Stimulated activated CD8-positive, alpha-beta memory T cell treated with anti-CD3 and anti-CD28 coated beads, Interleukin-7, amount 100 ng/mL, for 4 hours (primary cell): ENCODE measurements around the gene SLC24A4.

Source experiments
- DNase-seq, 2 donors: peaks; one replicate each; pipeline ENCODE4 v3.0.0-alpha.2; 2020; ENCODE audit warnings: low read depth in 2 of 2

SLC24A4 gene, protein sequence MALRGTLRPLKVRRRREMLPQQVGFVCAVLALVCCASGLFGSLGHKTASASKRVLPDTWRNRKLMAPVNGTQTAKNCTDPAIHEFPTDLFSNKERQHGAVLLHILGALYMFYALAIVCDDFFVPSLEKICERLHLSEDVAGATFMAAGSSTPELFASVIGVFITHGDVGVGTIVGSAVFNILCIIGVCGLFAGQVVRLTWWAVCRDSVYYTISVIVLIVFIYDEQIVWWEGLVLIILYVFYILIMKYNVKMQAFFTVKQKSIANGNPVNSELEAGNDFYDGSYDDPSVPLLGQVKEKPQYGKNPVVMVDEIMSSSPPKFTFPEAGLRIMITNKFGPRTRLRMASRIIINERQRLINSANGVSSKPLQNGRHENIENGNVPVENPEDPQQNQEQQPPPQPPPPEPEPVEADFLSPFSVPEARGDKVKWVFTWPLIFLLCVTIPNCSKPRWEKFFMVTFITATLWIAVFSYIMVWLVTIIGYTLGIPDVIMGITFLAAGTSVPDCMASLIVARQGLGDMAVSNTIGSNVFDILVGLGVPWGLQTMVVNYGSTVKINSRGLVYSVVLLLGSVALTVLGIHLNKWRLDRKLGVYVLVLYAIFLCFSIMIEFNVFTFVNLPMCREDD

DNA sequence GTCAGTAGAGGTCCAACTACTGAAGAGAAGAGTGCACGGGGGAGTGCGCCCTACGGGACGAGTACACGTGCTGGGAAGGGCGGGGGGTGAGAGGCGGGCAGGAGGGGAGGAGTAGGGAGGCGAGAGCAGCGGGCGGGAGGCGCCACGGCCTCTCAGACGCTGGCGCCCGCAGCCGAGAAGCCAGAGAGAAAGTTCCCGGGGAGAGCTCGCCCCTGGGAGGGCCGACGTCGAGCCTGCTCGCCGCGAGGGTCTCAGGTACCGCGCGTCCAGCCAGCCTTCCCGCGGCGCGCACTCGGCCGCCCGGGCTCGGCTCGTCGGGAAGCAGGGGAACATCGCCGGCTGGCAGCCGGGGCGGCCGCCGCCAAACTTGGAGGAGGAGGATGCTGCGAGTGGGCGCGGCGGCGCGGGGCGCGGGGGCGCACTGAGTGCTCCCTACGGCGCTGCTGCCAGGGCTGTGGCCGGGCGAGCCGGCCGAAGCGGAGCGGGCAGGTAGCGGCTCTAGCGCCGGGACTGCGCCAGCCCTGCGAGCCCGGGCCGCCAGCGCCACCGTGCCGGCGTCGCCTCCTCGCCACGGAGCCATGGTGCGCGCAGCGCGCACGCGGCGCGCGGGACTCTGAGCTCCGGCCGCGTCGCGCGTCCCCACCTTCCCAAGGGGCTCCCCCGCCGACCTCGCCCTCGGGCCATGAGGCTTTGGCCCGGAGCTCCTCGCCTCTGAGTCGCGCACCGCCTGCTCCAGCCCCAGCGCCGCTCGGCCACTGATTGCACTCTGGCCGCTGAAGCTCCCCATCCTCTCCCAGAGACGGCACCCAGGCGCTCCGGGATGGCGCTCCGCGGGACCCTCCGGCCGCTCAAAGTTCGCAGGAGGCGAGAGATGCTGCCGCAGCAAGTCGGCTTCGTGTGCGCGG lies at the start of gene SLC24A4:
TSS of gene SLC24A4 (plus strand) at position 155 of the 905 bp plus-strand sequence. CDS start at position 821, 666 bp downstream.
- DNase-seq: no peak

DNA sequence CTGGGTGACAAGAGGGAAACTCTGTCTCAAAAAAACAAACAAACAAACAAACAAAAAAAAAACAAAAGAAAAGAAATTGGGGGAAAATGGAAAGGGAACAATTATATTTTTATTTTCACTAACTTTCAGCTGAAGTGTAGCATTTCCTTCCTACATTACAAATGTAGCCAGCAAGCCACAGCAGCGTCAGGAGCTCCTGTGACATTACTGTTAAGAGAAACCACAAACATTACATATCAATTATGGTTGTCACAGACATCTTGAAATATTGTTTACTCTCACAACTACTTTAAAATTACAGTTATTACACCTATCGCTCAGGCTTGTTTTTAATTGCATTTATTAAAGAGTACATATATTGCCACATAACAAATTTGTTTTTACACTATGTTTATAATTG lies 49.8 kb upstream of the SLC24A4 start:
- no peak for DNase-seq

- no peak for DNase-seq
Measured at GRCh38 chr14:92274055-92274454, 48.9 kb upstream of the SLC24A4 start.

DNA sequence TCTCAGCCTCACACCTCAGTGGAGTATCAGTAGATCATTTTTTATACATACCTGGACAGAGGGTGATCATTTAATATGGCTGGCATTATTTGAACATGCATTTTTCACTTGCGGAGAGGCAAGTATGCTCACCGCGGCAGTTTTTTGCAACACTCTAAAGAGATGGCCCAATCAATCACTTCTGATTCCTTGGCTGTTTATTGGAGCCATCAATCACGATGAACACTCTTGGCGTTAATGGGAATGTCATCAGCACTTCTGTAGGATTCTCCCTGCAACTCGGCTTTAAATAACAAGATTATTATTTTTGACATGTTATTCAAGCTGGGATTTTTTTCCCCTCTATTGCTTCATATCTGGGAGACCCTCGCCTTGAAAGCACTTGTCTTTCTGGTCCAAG lies 46.9 kb upstream of the SLC24A4 start:
- no peak for DNase-seq

GRCh38 chr14:92277031-92277430 lies 45.9 kb upstream of the SLC24A4 start:
- no peak for DNase-seq

DNA sequence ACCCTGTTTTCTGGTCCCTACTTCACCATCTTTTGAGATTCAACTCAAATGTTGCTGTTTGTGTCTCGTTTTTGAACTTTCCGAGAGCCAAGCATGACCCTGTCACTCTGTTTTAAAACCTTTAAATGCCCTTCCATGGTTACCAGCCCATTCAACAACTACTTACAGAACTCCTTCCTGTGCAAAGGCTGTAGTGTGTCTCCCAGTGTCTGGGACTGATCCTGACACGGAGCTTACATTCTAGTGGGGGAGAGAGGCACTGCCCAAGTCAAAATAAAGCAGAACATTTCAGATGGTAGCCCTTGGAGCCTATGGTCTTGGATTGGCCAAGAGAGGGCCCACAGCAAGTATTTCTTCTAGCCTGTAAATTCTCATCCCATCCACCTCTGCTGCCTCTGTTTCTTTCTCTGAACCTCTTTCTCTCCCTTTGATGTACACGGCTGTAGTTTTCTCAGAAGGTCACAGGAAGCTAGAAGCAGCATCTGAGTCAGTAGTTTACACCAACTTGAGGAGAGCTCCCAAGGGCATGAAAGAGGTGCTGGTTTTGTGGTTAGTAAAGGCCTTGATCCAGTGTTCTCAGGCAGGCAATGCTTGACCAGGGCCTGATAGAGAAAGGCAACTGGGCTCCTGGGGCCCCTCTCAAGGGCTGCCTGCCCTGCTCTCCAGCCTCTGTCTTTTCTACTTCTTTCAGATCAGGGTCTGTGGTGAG lies 42.3 kb upstream of the SLC24A4 start:
- DNase-seq: no peak

DNA sequence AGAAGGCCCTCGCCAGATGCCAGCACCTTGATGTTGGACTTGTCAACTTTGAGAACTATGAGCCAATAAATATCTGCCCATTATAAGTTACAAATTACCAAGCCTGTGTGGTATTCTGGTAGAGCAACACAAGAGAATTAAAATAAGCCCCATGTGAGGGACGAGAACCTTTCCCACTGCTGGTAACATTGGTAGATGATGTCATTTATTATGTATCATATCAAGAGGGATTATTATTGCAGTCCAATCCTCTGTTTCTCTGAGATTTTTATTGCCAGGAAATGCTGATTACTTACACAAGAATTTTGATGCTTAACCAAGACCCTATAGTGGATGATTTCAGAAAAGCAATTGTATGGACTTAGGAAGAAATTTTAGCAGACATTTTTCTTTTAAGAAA lies 40.3 kb upstream of the SLC24A4 start:
- DNase-seq: no peak

DNA sequence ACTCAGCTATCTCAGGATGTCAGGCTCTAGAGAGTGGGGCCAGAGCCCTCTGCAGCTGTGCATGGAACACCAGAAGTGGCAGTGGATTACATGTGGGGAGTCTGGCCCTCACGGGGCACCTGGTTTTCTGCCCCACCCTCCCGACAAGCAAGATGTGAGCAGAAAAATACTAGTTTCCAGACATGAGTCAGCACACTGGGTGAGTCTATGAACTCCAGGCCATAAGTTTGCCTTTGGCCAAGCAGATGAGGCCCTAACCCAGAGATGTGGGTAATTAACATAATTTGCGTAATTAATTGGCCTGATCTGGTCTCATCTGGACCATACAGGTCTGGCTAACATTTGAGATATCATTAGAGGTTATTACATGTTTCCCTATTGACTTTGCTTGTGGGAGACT lies 37.7 kb upstream of the SLC24A4 start:
- DNase-seq: no peak

DNA sequence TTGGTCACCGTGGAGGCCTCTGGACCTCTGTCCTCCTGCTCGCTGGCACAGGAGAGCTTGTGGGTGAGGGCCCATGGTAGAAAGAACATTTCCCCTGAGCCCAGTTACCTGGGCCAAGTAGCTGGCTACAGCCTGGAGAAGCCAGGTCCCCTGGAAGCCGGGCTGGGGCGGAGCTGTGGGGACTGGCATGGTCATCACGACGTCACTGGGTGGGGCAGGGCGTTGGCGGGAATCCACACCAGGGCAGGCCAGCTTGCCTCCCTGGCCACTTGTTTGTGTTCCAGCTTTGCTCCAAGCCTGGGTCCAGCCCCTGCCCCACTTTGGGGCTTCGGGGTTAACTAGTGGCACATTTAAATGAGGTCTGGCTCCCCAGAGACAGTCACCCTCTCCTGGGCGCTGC lies 35.0 kb upstream of the SLC24A4 start:
- DNase-seq: no peak

DNA sequence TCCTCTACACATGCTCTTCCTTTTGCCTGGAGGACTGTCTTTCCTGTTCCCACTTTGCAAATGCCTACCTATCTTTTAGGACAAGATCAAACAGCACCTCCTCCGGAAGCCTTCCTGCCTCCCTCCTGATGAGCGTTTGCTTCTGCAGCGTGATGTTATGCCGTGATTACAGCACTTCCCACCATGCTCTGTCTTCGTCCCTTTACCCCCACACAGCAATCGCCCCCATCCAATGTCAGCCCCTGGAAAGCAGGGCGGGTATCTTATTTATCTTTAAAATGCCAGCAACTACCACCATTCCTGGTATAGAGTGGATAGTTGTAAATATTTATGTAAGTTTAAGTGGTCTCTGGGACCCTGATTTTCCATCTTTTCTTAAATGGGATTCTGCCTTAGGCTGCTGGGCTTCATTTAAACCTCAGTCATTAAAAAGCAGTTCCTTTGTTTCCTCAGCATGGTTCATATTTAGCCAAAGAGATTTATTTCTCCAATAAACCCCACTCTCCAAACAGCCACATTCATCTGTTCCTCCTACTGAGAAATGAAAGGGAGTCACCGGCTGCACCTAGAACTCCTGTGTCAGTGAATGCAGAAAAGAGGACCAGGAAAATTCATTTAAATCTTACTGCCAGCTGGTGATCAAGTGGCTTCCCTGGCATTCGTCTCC lies 33.8 kb upstream of the SLC24A4 start:
- no peak for DNase-seq

GRCh38 chr14:92292673-92293072 lies 30.3 kb upstream of the SLC24A4 start:
- no peak for DNase-seq

DNA sequence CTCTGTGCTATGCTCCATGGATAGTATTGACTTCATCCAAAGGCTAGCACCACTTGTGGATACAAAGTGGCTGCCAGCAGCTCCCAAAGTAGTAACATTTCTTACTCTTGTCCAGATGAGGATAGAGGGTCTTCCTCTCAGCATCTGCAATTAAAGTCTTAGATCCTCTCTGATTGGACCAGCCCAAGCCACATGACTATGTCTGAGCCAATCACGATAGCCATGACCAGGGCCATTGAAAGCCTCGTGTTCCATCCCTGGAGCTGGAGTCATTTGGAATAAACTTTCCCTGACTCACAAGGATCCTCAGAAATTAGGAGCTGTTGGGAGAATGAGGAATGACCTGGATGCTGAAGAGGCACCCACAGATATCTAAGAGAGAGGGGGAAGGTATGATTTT lies 28.5 kb upstream of the SLC24A4 start:
- DNase-seq: no peak

- no peak for DNase-seq
Measured at GRCh38 chr14:92297818-92298595, 25.0 kb upstream of the SLC24A4 start.

- no peak for DNase-seq
Measured at GRCh38 chr14:92302481-92302880, 20.5 kb upstream of the SLC24A4 start.

- DNase-seq: no peak
Measured at GRCh38 chr14:92308716-92309115, 14.2 kb upstream of the SLC24A4 start.

GRCh38 chr14:92309968-92310530 lies 12.9 kb upstream of the SLC24A4 start:
- no peak for DNase-seq

- no peak for DNase-seq
Measured at GRCh38 chr14:92310776-92311375, 12.1 kb upstream of the SLC24A4 start.

GRCh38 chr14:92314182-92314581 lies 8.8 kb upstream of the SLC24A4 start:
- no peak for DNase-seq

DNA sequence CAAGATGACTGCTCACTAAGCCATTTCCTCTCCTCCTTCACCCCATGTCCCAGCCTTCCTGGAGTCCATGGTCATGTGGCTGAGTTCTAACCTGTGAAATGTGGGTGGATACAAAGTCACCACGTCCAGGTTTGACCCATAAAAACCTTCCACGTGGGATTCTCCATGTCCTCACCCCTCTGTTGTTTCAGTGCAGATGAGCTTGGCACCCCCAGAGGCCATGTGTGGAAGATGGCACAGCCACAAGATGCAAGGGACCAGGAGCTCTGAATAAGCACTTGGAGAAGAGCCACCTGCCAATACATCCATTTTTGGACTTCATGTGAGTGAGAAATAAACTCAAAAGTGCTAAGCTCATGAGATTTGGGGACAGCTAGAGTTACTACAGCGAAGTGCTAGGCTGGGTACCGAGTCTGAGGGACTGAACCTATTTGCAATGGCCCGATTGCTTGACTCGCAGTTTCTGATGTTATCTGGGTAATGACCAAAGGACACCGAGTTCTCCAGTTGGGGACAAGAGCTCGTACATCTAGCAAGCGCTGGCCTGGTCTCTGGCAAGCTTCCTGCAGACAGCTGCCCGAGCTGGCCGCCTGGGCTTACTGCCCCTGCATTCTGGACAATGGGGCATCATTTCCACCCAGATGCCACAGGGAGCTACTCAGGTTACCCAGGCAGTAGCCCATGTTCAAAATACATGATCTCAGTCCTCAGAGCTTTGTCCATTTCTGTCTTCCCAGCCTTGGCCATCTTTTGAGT lies 7.7 kb upstream of the SLC24A4 start:
- no peak for DNase-seq
